ENCODE data around the gene ARSG. TPM values are rescaled to one million over a fixed set of nuclear protein-coding genes. Genes with fewer than 3 reads are reported as not detected.
"Not testable (repeated sequence)": the region's sequence is repeated elsewhere in the genome, so short reads cannot be mapped to it uniquely, and the experiment has no call there.

ARSG gene
- total RNA-seq, 1 donor from 2014 or later, result 6.2 TPM

GRCh38 chr17:68353111-68353521 lies 61.8 kb downstream of the ARSG start:
- H3K9me3 Mint-ChIP-seq, result no peaks in the 10 kb centered on the region
- DNase-seq (ENCODE audit: low read depth, low spot score), result no peak
- no peaks in the 10 kb centered on the region for H3K36me3 Mint-ChIP-seq (ENCODE audit: low read depth)
- no peak overlapping the region for H3K27ac Mint-ChIP-seq (ENCODE audit: unreplicated experiment)
- H3K4me1 Mint-ChIP-seq, result no peaks in the 10 kb centered on the region
- no peak overlapping the region for H3K4me3 Mint-ChIP-seq
- no peaks in the 10 kb centered on the region for H3K27me3 Mint-ChIP-seq (ENCODE audit: low read depth)
- TF ChIP-seq, protein P1, sequence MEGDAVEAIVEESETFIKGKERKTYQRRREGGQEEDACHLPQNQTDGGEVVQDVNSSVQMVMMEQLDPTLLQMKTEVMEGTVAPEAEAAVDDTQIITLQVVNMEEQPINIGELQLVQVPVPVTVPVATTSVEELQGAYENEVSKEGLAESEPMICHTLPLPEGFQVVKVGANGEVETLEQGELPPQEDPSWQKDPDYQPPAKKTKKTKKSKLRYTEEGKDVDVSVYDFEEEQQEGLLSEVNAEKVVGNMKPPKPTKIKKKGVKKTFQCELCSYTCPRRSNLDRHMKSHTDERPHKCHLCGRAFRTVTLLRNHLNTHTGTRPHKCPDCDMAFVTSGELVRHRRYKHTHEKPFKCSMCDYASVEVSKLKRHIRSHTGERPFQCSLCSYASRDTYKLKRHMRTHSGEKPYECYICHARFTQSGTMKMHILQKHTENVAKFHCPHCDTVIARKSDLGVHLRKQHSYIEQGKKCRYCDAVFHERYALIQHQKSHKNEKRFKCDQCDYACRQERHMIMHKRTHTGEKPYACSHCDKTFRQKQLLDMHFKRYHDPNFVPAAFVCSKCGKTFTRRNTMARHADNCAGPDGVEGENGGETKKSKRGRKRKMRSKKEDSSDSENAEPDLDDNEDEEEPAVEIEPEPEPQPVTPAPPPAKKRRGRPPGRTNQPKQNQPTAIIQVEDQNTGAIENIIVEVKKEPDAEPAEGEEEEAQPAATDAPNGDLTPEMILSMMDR (conservative IDR thresholded peaks at IDR 0.05), result no peak

- H3K4me1 Mint-ChIP-seq; H3K9me3 Mint-ChIP-seq; DNase-seq (ENCODE audit: low read depth, low spot score); H3K27ac Mint-ChIP-seq (ENCODE audit: unreplicated experiment); H3K36me3 Mint-ChIP-seq (ENCODE audit: low read depth); H3K27me3 Mint-ChIP-seq (ENCODE audit: low read depth); H3K4me3 Mint-ChIP-seq: not testable (repeated sequence)
These were observed 63.0 kb downstream of the ARSG start for GRCh38 chr17:68354311-68354710.

GRCh38 chr17:68355108-68355507 lies 63.8 kb downstream of the ARSG start:
- not testable (repeated sequence) for H3K4me3 Mint-ChIP-seq; H3K4me1 Mint-ChIP-seq; H3K36me3 Mint-ChIP-seq (ENCODE audit: low read depth); H3K27me3 Mint-ChIP-seq (ENCODE audit: low read depth); H3K9me3 Mint-ChIP-seq; DNase-seq (ENCODE audit: low read depth, low spot score); H3K27ac Mint-ChIP-seq (ENCODE audit: unreplicated experiment)

DNA sequence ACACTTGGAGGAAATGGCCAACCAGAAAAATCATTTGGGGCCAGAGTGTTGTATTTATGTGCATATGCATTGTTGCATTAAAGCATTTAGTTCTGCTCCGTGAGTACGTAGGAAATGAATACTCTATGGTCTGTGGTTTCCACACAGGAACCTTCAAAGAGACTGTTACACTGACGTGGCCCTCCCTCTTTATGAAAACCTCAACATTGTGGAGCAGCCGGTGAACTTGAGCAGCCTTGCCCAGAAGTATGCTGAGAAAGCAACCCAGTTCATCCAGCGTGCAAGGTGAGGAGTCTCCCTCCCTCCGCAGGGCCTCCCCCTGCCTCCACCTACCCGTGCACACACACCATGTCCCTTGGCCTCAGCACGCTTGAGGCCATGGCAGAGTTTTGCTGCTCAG lies 65.2 kb downstream of the ARSG start:
- Mint-ChIP-seq H3K9me3 (no peaks in the 10 kb centered on the region), H3K4me1 (no peaks in the 10 kb centered on the region), H3K4me3 (no peak overlapping the region), H3K27ac (ENCODE audit: unreplicated experiment) (no peak overlapping the region), H3K36me3 (ENCODE audit: low read depth) (no peaks in the 10 kb centered on the region), H3K27me3 (ENCODE audit: low read depth) (no peaks in the 10 kb centered on the region)
- no peak for DNase-seq (ENCODE audit: low read depth, low spot score)
- TF ChIP-seq, protein P1 (conservative IDR thresholded peaks at IDR 0.05), result no peak

- Mint-ChIP-seq H3K27me3 (ENCODE audit: low read depth) (no peaks in the 10 kb centered on the region), H3K27ac (ENCODE audit: unreplicated experiment) (peak overlapping the region; percentile 36), H3K4me3 (no peak overlapping the region), H3K4me1 (no peaks in the 10 kb centered on the region), H3K36me3 (ENCODE audit: low read depth) (no peaks in the 10 kb centered on the region), H3K9me3 (no peaks in the 10 kb centered on the region)
- no peak for DNase-seq (ENCODE audit: low read depth, low spot score)
- TF ChIP-seq, protein P1 (conservative IDR thresholded peaks at IDR 0.05), result no peak
These were observed 65.7 kb downstream of the ARSG start for GRCh38 chr17:68356949-68357455.

- no peaks in the 10 kb centered on the region for H3K9me3 Mint-ChIP-seq
- H3K36me3 Mint-ChIP-seq (ENCODE audit: low read depth), result peaks cover under 1% of the 10 kb centered on the region
- TF ChIP-seq, protein P1 (conservative IDR thresholded peaks at IDR 0.05), result no peak
- peaks cover under 1% of the 10 kb centered on the region for H3K4me1 Mint-ChIP-seq
- no peak for DNase-seq (ENCODE audit: low read depth, low spot score)
- H3K27ac Mint-ChIP-seq (ENCODE audit: unreplicated experiment), result no peak overlapping the region
- no peaks in the 10 kb centered on the region for H3K27me3 Mint-ChIP-seq (ENCODE audit: low read depth)
- H3K4me3 Mint-ChIP-seq, result no peak overlapping the region
These were observed 66.6 kb downstream of the ARSG start for GRCh38 chr17:68357886-68358285.

All from neural crest cell (in vitro differentiated cells).